Activated CD4-positive, CD25-positive, alpha-beta regulatory T cell treated with anti-CD3 and anti-CD28 coated beads, Interleukin-2, amount 50 U/mL, for 16 hours (primary cell): ENCODE data around the gene TNFSF11.

Source experiments
- DNase-seq: peaks from one replicate; pipeline ENCODE4 v3.0.0-alpha.2; 2020; ENCODE audit warnings: low read depth, low spot score

The TNFSF11 gene, protein sequence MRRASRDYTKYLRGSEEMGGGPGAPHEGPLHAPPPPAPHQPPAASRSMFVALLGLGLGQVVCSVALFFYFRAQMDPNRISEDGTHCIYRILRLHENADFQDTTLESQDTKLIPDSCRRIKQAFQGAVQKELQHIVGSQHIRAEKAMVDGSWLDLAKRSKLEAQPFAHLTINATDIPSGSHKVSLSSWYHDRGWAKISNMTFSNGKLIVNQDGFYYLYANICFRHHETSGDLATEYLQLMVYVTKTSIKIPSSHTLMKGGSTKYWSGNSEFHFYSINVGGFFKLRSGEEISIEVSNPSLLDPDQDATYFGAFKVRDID

DNA sequence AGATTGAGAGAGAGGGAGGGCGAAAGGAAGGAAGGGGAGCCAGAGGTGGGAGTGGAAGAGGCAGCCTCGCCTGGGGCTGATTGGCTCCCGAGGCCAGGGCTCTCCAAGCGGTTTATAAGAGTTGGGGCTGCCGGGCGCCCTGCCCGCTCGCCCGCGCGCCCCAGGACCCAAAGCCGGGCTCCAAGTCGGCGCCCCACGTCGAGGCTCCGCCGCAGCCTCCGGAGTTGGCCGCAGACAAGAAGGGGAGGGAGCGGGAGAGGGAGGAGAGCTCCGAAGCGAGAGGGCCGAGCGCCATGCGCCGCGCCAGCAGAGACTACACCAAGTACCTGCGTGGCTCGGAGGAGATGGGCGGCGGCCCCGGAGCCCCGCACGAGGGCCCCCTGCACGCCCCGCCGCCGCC is at the start of gene TNFSF11:
Gene TNFSF11 (plus strand): TSS at position 142 of the 400 bp plus-strand sequence. CDS start 152 bp downstream, at position 294.
- DNase-seq = no peak

DNA sequence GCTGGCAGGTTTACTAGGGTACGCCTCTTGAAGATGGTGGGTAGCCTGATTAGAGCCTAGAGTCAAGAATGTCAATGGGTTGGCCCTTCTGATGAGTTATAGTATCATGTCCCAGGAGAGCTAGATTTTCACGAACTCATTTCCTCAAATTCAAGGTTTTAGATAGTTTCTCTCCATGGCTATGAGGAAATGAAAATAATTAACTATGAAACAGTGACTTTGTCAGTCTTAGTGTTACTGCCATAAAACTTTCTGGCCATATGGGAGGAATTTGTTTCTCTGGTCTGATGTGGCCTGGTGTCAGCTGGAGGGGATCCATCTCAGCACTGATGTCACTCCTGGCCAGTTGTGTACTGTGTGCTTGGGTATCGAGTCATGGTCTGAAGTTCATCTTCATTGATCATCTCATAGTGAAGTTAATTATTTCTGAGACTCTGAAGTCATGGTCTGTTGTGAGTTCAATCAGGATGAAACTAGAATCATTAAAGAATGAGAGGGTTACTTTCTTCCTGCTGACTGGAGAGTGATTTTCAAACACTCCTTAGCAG is 49.4 kb upstream of the TNFSF11 start:
- DNase-seq = no peak

- no peak for DNase-seq
Measured at GRCh38 chr13:42525035-42525504, 48.9 kb upstream of the TNFSF11 start.

GRCh38 chr13:42526276-42526675 is 47.7 kb upstream of the TNFSF11 start:
- no peak for DNase-seq

DNA sequence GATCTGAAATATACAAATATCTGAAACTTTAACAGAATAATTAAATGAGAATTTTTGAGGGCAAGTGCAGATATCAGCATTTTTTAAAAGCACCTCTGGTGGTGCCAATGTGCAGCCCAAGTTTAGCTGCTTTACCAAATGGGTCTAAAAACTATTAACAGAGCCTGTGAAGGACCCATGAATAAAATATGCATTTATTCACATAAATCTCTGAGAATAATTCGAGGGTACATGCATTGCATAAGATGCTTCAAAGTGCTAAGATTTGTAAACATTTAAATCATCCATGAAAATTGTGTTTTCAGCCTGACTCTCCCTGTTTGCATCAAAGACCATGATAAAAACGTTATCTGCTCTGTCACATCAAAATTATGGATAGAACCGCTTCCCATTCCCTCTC is 47.1 kb upstream of the TNFSF11 start:
- no peak for DNase-seq

DNA sequence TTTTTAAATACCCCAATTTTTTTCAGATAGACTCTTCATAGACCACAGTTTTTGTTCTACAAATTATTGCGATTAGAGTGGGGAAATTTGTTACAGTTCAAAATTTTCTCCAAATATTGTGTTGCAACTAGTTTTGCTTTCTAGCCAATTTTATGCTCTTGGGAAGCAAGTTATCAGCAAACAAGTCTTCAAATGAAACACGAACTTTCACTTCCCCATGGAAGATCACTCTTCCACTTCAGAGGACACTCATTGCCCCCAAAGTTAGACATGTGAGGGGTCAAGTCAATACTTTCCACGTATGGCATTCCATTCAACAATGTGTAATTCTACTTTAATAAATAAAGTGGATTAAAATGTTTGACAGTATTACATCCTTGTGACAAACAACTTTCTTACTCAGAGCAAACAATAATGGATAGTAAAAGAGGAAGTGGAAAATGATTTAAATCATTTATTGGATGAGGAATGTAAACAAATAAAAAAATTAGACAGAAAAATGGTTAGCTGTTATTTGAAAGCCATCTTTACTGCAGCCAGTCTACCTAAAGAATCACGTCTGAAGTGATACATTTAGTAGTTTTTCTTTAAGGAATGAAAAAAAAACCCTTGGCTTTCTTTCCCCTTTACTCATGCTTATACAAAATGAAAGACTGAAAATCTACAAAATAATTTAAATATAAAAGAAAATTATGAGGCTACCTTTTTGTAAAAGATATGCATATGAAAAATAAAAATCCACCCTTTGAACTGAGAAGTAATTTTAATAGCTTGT is 41.2 kb upstream of the TNFSF11 start:
- DNase-seq = no peak

GRCh38 chr13:42533336-42533591 is 40.7 kb upstream of the TNFSF11 start:
- DNase-seq = no peak

GRCh38 chr13:42534785-42535184 is 39.2 kb upstream of the TNFSF11 start:
- DNase-seq = no peak

GRCh38 chr13:42538996-42539395 is 35.0 kb upstream of the TNFSF11 start:
- DNase-seq = no peak

- DNase-seq = no peak
Measured at GRCh38 chr13:42539670-42540069, 34.3 kb upstream of the TNFSF11 start.

GRCh38 chr13:42543215-42543797 is 30.6 kb upstream of the TNFSF11 start:
- no peak for DNase-seq

DNA sequence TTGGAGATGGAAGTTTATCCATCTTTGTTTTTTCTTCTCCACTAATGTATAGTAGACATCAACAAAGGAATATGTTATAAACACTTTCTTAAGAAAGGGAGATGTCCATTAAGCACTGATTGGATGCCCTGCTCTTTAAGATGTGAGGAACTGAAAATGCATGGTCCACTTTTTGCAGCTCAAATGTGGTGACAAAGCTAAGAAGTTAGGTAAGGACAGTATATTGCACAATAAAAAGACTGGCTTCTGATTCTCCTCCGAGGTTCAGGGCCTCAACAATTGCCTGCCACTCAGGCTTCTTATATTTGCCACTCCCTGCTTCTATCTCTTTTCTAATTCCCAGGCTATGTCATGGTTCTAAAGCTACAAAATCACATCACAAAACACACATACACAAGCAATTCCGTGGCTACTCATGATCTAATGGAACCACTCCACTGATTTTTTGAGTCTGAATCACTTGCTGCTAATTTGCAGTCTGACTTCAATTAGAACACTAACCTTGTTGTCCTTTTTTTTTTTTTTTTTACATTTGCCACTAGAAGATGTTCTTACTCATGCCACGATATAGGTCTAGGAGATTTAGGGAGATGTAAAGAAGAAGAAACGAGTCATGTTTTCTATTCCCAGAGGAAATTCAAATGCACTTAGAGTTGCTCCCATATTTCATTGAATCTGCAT is 29.6 kb upstream of the TNFSF11 start:
- DNase-seq = no peak

DNA sequence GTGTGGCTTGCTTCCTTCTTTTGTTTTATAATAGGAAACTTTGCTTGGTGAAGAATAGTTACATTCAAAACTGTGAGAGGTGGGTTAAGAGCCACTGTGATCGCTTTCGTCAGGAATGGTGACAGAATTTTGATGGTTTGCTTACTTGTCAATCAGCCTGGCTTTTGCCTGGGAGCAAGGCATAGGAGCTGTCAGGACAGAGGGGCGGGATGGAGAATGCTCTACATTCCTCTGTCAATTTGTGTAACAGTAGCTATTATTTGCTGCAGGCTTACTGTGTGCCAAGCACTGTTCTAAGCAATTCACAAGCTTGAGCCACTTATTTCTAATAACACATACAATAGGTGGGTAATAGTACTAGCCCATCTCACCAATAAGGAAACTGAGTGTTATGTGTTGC is 28.1 kb upstream of the TNFSF11 start:
- no peak for DNase-seq

DNA sequence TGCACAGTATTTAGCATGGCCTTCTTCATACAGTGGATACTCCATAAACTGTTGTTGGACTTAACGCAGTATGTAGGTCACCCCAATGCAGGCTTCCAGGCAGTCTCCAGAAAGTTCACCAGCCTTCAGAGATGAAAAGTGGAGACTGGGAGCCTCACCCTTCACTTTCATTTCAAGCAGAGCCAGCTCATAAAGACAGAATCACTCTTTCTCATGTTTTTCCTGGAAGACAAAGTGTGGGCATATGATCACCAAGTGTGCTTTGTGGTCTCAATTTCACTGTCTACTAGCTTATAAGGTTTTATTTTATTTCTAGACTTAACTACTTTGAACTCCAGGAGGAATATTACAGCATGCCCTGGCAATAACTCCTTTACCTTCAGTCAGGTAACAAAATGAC is 26.3 kb upstream of the TNFSF11 start:
- no peak for DNase-seq

GRCh38 chr13:42548731-42549551 is 25.0 kb upstream of the TNFSF11 start:
- no peak for DNase-seq

- DNase-seq = no peak
Measured at GRCh38 chr13:42549552-42549936, 24.4 kb upstream of the TNFSF11 start.

- no peak for DNase-seq
Measured at GRCh38 chr13:42551611-42552010, 22.3 kb upstream of the TNFSF11 start.

- DNase-seq = no peak
Measured at GRCh38 chr13:42553098-42554046, 20.6 kb upstream of the TNFSF11 start.

- DNase-seq = no peak
Measured at GRCh38 chr13:42559057-42559456, 14.9 kb upstream of the TNFSF11 start.
